GM18526 (cell line): ENCODE data around the gene IL19.

Experiments
- POLR2A ChIP-seq: IDR thresholded peaks from 3 replicates; pipeline ENCODE4 v1.6.1; 2011; ENCODE audit not compliant: insufficient read length; ENCODE audit errors: extremely low read depth

The IL19 gene

GRCh38 chr1:206803221-206803730, 32.7 kb downstream of the IL19 start:
- TF ChIP-seq POLR2A, result no peak

GRCh38 chr1:206804156-206804737, 33.7 kb downstream of the IL19 start:
- TF ChIP-seq POLR2A, result no peak

GRCh38 chr1:206805357-206805756, 34.8 kb downstream of the IL19 start:
- TF ChIP-seq POLR2A, result no peak

- no peak for TF ChIP-seq POLR2A
Observed at GRCh38 chr1:206808615-206809014, 38.0 kb downstream of the IL19 start.

- no peak for TF ChIP-seq POLR2A
Observed at GRCh38 chr1:206809504-206810084, 39.0 kb downstream of the IL19 start.

GRCh38 chr1:206812471-206812870, 41.9 kb downstream of the IL19 start:
- TF ChIP-seq POLR2A, result no peak

- TF ChIP-seq POLR2A, result no peak
Observed at GRCh38 chr1:206814716-206815341, 44.3 kb downstream of the IL19 start.

GRCh38 chr1:206816390-206817287, 46.1 kb downstream of the IL19 start:
- TF ChIP-seq POLR2A, result no peak

- no peak for TF ChIP-seq POLR2A
Observed at GRCh38 chr1:206821493-206821892, 50.9 kb downstream of the IL19 start.

- no peak for TF ChIP-seq POLR2A
Observed at GRCh38 chr1:206823727-206824126, 53.2 kb downstream of the IL19 start.

- TF ChIP-seq POLR2A, result no peak
Observed at GRCh38 chr1:206824331-206824730, 53.8 kb downstream of the IL19 start.

GRCh38 chr1:206826394-206826793, 55.8 kb downstream of the IL19 start:
- TF ChIP-seq POLR2A, result no peak

GRCh38 chr1:206828061-206828460, 57.5 kb downstream of the IL19 start:
- no peak for TF ChIP-seq POLR2A

GRCh38 chr1:206828765-206829164, 58.2 kb downstream of the IL19 start:
- TF ChIP-seq POLR2A, result no peak

- no peak for TF ChIP-seq POLR2A
Observed at GRCh38 chr1:206829282-206829681, 58.7 kb downstream of the IL19 start.
